Uterus (tissue), 4 donors: ENCODE measurements around the gene SLC66A2. TPM values are rescaled to one million over a fixed set of nuclear protein-coding genes. Genes with fewer than 3 reads are reported as not detected.
"Not testable (repeated sequence)": the region's sequence is repeated elsewhere in the genome, so short reads cannot be mapped to it uniquely, and the experiment has no call there.

Source experiments
- DNase-seq, 2 donors: peaks; one replicate each; pipeline ENCODE4 v3.0.0-alpha.2; 2019 to 2020
- H3K27ac ChIP-seq, 2 donors: fragments of 200-600 bp; sonication (generic); 1 replicate in 1 of 2; 2 replicates in 1 of 2; pipeline ENCODE4 v1.5.1; 2016 to 2018
- H3K27me3 ChIP-seq, 2 donors: fragments of 200-600 bp; sonication (generic); one replicate each; pipeline ENCODE4 v1.5.1; 2018 to 2019; ENCODE audit warnings: control low read depth in 1 of 2
- H3K36me3 ChIP-seq, 2 donors: fragments of 200-600 bp; sonication (generic); one replicate each; pipeline ENCODE4 v1.5.1; 2019; ENCODE audit warnings: control low read depth in 1 of 2
- H3K4me1 ChIP-seq, 2 donors: fragments of 200-600 bp; sonication (generic); one replicate each; pipeline ENCODE4 v1.5.1; 2018 to 2019; ENCODE audit warnings: control low read depth in 1 of 2
- H3K4me3 ChIP-seq, 2 donors: fragments of 200-600 bp; sonication (generic); 1 replicate in 1 of 2; 2 replicates in 1 of 2; pipeline ENCODE4 v1.5.1; 2018 to 2019; ENCODE audit warnings: mild to moderate bottlenecking in 1 of 2
- H3K9me3 ChIP-seq, 2 donors: fragments of 200-600 bp; sonication (generic); one replicate each; pipeline ENCODE4 v1.5.1; 2019; ENCODE audit warnings: control low read depth in 1 of 2
- CTCF ChIP-seq, 4 experiments: fragments of 200-600 bp in 2 of 4; fragments of 450-650 bp in 2 of 4; sonication (generic) in 2 of 4; IDR thresholded peaks; one replicate each; pipeline ENCODE4 v1.5.1; 2016 to 2019; ENCODE audit warnings: antibody characterized with exemption in 4 of 4, mild to moderate bottlenecking in 2 of 4, moderate library complexity in 1 of 4
- POLR2A ChIP-seq, 2 donors: fragments of 450-650 bp; IDR thresholded peaks; one replicate each; pipeline ENCODE4 v1.6.1; 2016; ENCODE audit warnings: antibody characterized with exemption in 2 of 2, mild to moderate bottlenecking in 1 of 2, moderate library complexity in 1 of 2
- intact Hi-C: fragments of 100-400 bp; cut with DNase I; formaldehyde crosslinking; loops from one replicate; pipeline ENCODE4 v1.15.1; 2023; ENCODE audit warnings: low total_unique reads
- total RNA-seq, 4 donors: library from RNA; depleted of rRNA in 3 of 4; stranded (reverse); fragments of >200 nt in 3 of 4; gene quantifications; one replicate each; pipeline versions ENCODE4 v1.1.0 to v1.2.4, GENCODE V29; 2014 to 2023
- donor health status: DM: yes; HTN: yes; CAD: no.

The SLC66A2 gene
- total RNA-seq, 4 donors from 2014 or later: 20.3 to 42.5 (median 32.5) TPM

- Histone ChIP-seq H3K27me3 (peaks cover 0 to 3% of the 10 kb centered on the region in 2 donors), H3K27ac (no peak overlapping the region), H3K4me1 (peaks cover 0 to 3% of the 10 kb centered on the region in 2 donors), H3K4me3 (no peak overlapping the region), H3K36me3 (no peaks in the 10 kb centered on the region), H3K9me3 (no peaks in the 10 kb centered on the region)
- TF ChIP-seq CTCF (IDR thresholded peaks at IDR 0.05): no peak
- no peak for TF ChIP-seq POLR2A (IDR thresholded peaks at IDR 0.05)
- no peak for DNase-seq
- intact Hi-C loops: no loop called here
Measured at GRCh38 chr18:79961527-79962291, 10.3 kb upstream of the SLC66A2 start.

GRCh38 chr18:79960921-79961526, 9.6 kb upstream of the SLC66A2 start:
- H3K4me1 ChIP-seq: peaks cover 0 to 3% of the 10 kb centered on the region in 2 donors
- TF ChIP-seq CTCF (IDR thresholded peaks at IDR 0.05): no peak
- TF ChIP-seq POLR2A (IDR thresholded peaks at IDR 0.05): no peak
- H3K36me3 ChIP-seq: no peaks in the 10 kb centered on the region
- intact Hi-C loops: no loop called here
- DNase-seq: no peak
- no peak overlapping the region for H3K4me3 ChIP-seq
- no peak overlapping the region for H3K27ac ChIP-seq
- no peaks in the 10 kb centered on the region for H3K9me3 ChIP-seq
- H3K27me3 ChIP-seq: peaks cover 0 to 3% of the 10 kb centered on the region in 2 donors

- DNase-seq, H3K27me3 ChIP-seq, H3K27ac ChIP-seq, H3K36me3 ChIP-seq, H3K4me3 ChIP-seq, H3K9me3 ChIP-seq, H3K4me1 ChIP-seq, intact Hi-C loops: not testable (repeated sequence)
Measured at GRCh38 chr18:79960161-79960801, 8.8 kb upstream of the SLC66A2 start.

GRCh38 chr18:79958981-79959380, 7.5 kb upstream of the SLC66A2 start:
- no peak overlapping the region for H3K4me3 ChIP-seq
- no peaks in the 10 kb centered on the region for H3K9me3 ChIP-seq
- H3K36me3 ChIP-seq: no peaks in the 10 kb centered on the region
- intact Hi-C loops: no loop called here
- peaks cover 0 to 3% of the 10 kb centered on the region in 2 donors for H3K27me3 ChIP-seq
- no peak overlapping the region for H3K27ac ChIP-seq
- DNase-seq: no peak
- no peak for TF ChIP-seq POLR2A (IDR thresholded peaks at IDR 0.05)
- no peak for TF ChIP-seq CTCF (IDR thresholded peaks at IDR 0.05)
- no peaks in the 10 kb centered on the region for H3K4me1 ChIP-seq

- Histone ChIP-seq H3K4me3 (no peak overlapping the region), H3K36me3 (no peaks in the 10 kb centered on the region), H3K4me1 (no peaks in the 10 kb centered on the region), H3K9me3 (no peaks in the 10 kb centered on the region), H3K27me3 (peaks cover 0 to 1% of the 10 kb centered on the region in 2 donors), H3K27ac (no peak overlapping the region)
- no peak for TF ChIP-seq POLR2A (IDR thresholded peaks at IDR 0.05)
- TF ChIP-seq CTCF (IDR thresholded peaks at IDR 0.05): no peak
- intact Hi-C loops: no loop called here
- DNase-seq: no peak
Measured at GRCh38 chr18:79956276-79956675, 4.8 kb upstream of the SLC66A2 start.
